CD4-positive, alpha-beta T cell treated with Interleukin-12 subunit alpha and Interleukin-12 subunit beta, for 1 hour (primary cell): Measurements from ENCODE around the gene WDPCP.
"Not testable (repeated sequence)": the region's sequence is repeated elsewhere in the genome, so short reads cannot be mapped to it uniquely, and the experiment has no call there.

Experiments
- DNase-seq: peaks from one replicate; pipeline ENCODE4 v3.0.0-alpha.2; 2020

WDPCP gene

DNA sequence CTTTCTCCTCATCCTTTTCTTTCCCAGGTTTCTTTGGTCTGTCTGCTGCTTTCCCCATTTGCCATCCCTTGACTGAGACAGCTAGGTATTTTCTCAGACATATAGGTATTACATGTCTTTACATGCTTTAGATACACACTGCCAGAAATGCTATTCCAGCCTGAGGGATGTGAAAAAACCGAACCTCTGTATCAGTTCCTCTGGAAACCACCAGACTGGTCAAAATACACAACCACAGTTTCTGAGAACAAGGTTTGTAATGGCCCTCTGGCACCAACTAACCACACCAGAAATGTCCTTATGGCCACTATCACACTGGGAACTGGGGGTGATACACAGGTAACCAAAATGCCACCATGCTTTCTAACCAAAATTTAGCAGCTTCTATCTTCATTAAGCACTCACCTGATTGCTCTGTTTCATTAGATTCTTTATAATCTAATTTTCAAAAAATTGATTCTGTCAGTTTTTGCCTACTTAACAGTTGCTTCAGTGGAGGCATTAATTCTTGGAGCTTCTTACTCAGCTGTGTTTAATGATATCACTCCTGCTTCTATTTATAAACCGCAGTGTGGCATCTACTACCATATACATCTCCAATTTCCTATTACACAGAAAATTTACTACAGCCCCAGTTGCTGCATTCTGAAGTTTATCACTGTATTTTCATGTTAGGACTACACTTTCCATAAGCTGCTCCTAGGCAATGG is 243.5 kb downstream of the WDPCP start:
- DNase-seq, result no peak

DNA sequence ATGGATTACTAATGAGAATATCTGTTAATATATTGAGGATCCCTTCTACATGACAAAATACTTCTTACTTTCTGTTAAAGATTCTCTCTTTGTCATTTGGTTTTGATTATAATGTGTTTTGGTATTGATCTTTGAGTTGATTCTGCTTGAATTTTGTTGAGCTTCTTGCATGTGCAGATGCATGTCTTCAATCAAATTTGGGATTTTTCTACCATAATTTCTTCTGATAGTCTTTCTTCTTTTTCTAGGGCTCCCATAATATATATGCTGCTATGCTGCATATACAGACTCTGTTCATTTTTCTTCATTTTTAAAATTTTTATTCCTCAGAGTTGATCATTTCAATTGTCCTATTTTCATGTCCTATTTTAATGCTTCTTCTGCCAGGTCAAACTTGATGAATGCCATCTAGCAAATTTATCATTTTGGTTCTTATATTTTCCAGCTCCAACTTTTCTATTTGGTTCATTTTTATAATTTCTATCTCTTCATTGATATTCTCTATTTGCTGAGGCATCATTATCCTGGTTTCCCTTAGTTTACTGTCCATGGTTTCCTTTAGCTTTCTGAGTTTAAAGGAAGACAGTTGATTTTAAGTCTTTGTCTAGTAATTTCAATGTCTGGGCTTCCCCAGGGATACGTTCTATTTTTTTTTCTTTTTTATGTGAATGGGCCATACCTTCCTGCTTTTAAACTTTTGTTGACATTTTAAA is 244.7 kb downstream of the WDPCP start:
- no peak for DNase-seq

- no peak for DNase-seq
These were observed 247.8 kb downstream of the WDPCP start for GRCh38 chr2:63340443-63340842.

DNA sequence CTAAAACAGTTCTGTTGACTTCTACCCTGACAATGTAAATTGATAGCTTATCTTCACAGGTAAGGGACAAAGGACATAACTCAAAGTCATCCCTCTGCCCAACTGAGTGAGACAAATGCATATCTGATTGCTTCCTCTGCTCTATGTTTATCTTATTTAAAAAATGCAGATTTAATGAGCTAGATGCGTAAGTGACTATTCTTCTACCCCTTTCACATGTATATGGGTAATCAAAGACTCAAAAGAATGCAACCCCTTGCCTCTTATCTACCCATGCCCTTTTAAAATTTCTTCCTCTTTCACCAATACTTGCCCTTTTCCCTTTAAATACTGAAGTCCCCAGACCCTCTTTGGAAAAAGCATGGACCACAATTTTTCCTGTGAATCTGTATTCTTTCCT is 253.4 kb downstream of the WDPCP start:
- no peak for DNase-seq

DNA sequence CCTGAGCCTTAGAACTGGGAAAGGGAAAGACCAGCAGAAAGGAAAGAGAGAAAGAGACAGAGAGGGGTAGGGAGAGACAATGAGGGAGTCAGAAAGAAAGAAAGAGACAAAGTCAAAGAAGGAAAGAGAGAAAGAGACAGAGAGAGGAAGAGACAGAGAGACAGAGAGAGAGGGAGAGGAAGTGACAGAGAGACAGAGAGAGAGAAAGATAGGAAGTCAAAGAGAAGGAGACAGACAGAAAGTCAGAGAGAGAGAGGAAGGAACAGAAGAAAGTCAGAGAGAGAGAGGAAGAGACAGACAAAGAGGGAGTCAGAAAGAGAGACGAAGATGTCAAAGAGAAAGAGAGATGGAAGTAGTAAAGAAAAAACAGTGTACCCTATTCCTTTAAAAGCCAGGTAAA is 261.8 kb downstream of the WDPCP start:
- DNase-seq, result no peak

- DNase-seq, result not testable (repeated sequence)
These were observed 264.6 kb downstream of the WDPCP start for GRCh38 chr2:63323662-63324061.

DNA sequence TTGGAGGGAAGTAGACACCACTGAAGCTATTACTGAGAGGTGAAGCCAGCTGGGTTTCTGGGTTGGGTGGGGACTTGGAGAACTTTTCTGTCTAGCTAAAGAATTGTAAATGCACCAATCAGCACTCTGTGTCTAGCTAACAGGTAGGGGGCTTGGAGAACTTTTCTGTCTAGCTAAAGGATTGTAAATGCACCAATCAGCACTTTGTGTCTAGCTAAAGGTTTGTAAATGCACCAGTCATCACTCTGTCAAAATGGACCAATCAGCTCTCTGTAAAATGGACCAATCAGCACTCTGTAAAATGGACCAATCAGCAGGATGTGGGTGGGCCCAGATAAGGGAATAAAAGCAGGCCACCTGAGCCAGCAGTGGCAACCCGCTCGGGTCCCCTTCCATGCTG is 266.3 kb downstream of the WDPCP start:
- DNase-seq, result not testable (repeated sequence)

- DNase-seq, result no peak
These were observed 267.6 kb downstream of the WDPCP start for GRCh38 chr2:63320669-63321068.

DNA sequence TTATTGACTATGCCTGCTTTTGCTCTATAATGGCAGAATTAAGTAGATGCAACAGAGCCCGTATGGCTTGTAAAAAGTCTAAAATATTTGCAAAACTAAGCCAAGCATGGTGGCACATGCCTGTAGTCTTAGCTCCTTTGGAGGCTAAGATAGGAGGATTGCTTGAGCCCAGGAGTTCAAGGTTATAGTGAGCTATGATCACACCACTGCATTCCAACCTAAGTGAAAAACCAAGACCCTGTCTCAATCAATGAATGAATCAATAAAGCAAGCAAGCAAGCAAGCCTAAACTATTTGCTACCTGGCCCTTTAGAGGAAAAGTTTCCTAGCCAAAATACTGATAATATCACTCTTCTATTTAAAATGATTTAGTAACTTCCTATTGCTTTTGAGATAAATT is 277.7 kb downstream of the WDPCP start:
- DNase-seq, result no peak

DNA sequence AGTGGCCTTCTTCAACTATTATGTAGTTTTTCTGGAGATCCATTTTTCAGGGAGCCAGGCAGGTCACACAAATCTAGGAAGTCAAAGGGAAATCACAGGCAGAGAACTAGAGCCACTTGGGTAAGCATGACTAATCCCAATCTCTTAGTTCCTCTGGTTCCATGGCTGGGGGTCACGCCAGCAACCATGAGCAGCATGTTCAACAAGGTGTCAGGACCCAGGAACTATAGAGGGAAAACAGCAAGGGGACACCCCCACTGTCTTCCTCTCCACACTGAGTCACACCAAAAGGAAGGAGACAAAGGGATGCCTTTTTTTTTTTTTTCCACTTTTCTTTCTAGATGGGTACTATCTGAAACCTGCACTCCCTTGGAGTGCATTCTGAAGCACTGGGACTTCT is 286.8 kb downstream of the WDPCP start:
- DNase-seq, result no peak

- DNase-seq, result no peak
These were observed 287.4 kb downstream of the WDPCP start for GRCh38 chr2:63300835-63301234.

- DNase-seq, result no peak
These were observed 300.3 kb downstream of the WDPCP start for GRCh38 chr2:63287956-63288355.

GRCh38 chr2:63286520-63286919 is 301.8 kb downstream of the WDPCP start:
- DNase-seq, result not testable (repeated sequence)

DNA sequence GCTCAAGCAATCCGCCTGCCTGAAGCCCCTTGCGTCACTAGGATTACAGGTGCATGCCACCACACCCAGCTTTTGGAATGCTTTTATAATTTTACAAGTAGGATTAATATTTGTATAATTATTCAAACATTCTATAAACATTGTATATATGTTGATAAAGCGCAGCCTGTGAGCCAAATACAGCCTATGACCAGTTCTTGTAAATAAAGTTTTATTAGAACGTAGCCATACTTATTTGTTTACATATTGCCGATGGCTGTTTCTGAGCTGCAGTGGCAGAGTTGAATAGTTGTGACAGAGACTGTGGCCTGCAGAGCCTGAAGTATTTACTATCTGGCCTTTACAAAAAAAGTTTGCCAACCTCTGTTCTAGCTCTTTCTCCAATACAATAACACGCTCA is 305.0 kb downstream of the WDPCP start:
- no peak for DNase-seq

DNA sequence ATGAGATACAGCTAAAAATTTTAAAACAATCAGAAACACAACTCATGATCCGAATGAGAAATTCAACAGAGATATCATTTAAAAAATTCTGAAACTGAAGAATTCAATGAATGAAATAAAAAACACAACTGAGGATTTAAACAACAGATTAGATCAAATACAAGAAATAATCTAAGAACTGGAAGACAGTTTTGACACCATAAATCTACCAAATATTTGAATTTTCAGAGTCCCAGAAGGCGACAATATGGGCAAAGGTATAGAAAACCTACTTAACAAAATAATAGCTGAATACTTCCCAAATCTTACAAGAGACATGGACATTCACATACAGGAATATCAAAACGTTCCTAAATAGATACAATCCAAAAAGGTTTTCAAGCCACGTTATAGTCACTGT is 315.7 kb downstream of the WDPCP start:
- no peak for DNase-seq

DNA sequence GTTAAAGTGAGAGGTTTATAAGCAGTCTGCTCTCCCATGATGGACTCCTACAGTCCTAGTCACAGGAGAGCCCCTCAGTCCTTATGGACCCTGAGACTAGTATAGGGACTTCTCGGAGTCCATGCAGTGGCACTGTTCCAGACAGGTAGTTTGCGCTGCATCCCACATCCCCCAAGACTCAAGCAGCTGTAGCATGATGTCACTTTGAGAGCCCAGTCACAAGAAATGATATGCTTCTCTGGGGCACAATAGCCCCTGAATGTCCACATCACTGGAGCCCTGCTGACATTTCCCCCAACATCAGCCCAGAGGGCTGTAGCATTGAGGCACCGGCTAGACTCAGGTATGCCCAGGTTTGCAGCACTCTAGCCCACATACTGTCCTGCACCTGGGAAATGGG is 317.6 kb downstream of the WDPCP start:
- no peak for DNase-seq

DNA sequence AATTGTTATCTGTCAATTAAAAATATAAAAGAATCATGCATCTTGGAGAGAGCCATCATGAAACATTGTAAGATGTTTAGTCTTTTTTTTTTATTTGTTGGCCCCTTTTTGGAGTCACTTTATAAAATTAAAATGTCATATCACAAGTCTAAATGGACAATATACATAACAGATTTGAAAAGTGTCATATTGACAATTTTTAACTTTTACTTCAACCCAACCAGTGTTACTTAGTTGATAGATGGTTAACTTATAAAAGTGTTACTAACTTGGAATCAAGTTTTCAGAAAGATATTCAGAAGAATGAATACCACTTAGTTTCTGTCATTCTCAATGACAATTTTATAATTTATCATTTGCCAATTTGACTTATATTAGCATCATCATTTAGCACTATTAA is 319.3 kb downstream of the WDPCP start:
- DNase-seq, result no peak

- no peak for DNase-seq
These were observed 327.1 kb downstream of the WDPCP start for GRCh38 chr2:63261137-63261621.

DNA sequence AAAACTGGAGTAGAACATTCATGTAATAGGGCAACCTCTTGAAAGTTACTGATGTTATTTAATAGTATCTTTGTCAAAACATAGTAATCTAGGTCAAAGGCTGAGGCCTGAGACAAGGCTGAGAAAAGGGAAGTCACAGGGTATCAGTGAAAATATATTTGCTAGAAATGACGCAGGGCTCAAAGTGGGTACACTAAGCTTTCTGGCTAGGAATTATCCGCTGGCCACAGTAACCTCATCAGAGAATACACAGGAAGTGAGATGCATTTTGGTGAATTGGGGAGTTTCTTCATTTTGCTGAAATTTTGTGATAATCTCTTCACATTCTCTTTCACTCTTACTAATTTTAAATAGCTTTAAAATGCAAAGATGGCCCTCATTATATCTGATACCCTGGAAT is 330.8 kb downstream of the WDPCP start:
- DNase-seq, result no peak

- no peak for DNase-seq
These were observed 339.1 kb downstream of the WDPCP start for GRCh38 chr2:63249161-63249560.

- DNase-seq, result no peak
These were observed 345.5 kb downstream of the WDPCP start for GRCh38 chr2:63242747-63243146.

DNA sequence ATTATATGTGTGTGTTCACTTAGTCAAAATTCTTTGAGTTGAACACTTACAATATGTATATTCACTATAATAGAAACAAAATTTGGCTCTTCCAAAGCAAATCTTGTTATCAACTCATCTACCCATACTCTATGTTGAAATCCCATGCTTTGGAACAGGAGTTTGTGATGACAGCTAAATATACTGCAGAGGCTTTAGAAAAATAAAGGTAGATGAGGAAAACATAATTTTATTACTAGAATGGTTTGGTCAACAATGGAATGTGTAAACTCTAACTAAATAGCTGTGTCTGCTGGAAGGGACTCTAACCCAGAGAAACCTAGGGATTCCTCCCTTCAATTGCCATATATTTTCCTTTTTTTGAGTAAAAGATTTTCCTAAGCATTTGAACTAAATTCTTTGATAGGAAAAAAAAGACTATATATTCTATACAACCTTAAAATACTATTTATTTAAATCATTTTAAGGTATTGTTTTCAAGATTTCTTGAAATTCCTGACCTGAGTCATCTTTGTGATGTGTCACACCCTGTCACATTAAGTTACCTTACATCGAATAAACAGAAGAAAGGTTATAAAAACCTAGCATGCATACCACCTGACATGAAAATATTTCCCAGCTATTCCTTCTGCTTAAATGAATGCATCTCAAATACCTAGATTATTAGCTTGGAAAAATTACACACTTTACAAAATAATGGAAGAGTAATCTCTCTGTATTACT is 362.2 kb downstream of the WDPCP start:
- no peak for DNase-seq

GRCh38 chr2:63218800-63219526 is 369.3 kb downstream of the WDPCP start:
- DNase-seq, result no peak
